Measurements from ENCODE around the gene MAN1B1.

Gene MAN1B1

GRCh38 chr9:137146527-137146918, 59.7 kb downstream of the MAN1B1 start:
- DNase-seq (ENCODE audit: low read depth), result no peak

DNA sequence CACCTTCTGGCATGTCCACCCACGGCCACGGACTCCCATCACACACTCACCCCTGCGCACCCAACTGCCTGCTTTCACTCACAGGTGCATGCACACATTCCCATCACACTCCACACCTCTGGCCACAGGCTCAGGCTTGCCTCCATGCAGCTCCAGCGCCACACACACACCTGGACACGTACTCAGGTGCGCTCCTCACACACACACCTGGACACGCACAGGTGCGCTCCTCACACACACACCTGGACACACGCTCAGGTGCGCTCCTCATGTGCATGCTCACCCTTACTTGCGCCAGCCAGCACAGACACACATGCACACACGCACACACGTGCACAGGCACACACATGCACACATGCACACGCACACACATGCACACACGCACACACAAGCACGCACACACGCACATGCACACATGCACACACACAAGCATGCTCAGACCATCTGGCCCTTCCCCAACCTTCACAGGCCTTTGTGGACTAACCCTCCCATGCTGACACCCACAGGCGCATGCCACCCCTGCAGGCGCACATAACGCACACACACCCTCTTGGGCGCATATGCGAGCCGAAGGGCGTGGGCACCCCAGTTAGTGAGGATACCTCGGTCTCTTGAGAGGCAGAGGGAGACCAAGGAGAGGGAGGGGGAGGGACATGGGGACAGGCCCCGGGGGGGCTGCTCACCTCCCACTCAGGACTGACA, 60.5 kb downstream of the MAN1B1 start:
- DNase-seq (ENCODE audit: low read depth), result no peak

DNA sequence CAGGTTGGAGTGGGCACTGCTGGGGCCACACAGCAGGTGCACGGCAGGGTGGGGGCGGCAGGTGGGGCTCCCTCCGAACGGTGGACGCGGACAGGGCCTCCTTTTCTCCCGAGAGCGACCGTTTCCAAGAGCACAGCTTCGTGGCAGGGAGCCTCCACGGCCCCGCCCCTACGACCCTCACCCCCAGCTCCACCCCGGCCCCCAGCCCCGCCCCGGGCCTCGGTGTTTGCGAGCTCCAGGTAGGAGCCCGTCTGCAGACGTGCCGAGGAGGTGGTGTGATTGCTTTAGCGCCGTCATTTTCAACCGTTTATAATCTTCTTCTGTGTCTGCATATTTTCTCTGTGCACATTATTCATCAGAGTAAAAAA, 61.0 kb downstream of the MAN1B1 start:
- DNase-seq (ENCODE audit: low read depth), result no peak

GRCh38 chr9:137148242-137148641, 61.5 kb downstream of the MAN1B1 start:
- no peak for DNase-seq (ENCODE audit: low read depth)

GRCh38 chr9:137148661-137149060, 61.9 kb downstream of the MAN1B1 start:
- DNase-seq (ENCODE audit: low read depth), result no peak

- DNase-seq (ENCODE audit: low read depth), result no peak
Observed at GRCh38 chr9:137149363-137149762, 62.6 kb downstream of the MAN1B1 start.

DNA sequence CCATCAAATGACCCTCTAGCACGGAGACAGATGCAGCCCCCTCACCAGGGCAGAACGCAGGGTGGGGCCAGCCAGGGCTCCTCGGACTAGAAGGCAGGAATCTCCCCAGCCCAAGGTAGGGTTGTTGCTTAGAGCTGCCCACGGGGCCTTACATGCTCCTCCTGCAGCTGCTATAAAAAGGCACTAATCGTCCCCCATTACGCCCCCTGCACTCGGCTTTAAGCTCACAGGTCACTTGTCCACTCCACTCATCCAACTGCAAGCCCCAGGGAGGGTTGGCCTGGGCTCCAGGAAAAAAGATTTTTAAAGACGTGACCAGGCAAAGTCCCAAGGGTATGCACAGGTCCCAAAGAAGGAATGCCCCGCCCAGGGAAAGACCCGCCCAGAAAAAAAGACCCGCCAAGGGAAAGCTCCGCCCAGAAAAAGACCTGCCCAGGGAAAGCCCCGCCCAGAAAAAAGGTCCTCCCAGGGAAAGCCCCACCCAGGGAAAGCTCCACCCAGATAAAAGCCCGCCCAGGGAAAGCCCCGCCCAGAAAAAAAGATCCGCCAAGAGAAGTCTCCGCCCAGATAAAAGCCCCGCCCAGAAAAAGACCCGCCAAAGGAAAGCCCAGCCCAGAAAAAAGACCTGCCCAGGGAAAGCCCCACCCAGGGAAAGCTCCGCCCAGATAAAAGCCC, 63.3 kb downstream of the MAN1B1 start:
- no peak for DNase-seq (ENCODE audit: low read depth)

GRCh38 chr9:137150617-137151457, 64.1 kb downstream of the MAN1B1 start:
- no peak for DNase-seq (ENCODE audit: low read depth)

GRCh38 chr9:137152844-137153405, 66.1 kb downstream of the MAN1B1 start:
- DNase-seq (ENCODE audit: low read depth), result no peak

- DNase-seq (ENCODE audit: low read depth), result no peak
Observed at GRCh38 chr9:137156567-137157375, 70.0 kb downstream of the MAN1B1 start.

- no peak for DNase-seq (ENCODE audit: low read depth)
Observed at GRCh38 chr9:137157618-137158415, 71.0 kb downstream of the MAN1B1 start.

GRCh38 chr9:137158625-137159024, 71.8 kb downstream of the MAN1B1 start:
- DNase-seq (ENCODE audit: low read depth), result no peak
